Liver (tissue), 9 donors: ENCODE data around the gene SERINC5. TPM values are rescaled to one million over a fixed set of nuclear protein-coding genes. Genes with fewer than 3 reads are reported as not detected.

Experiments used
- DNase-seq: peaks from one replicate; pipeline ENCODE4 v3.0.0-alpha.2; 2017; ENCODE audit warnings: low spot score
- H3K27ac ChIP-seq, 2 donors: one replicate each; pipeline ENCODE4 v1.7.0; 2013; ENCODE audit warnings: inconsistent platforms in 2 of 2, low read length in 2 of 2, control low read depth in 1 of 2, low read depth in 1 of 2, mild to moderate bottlenecking in 1 of 2
- H3K27me3 ChIP-seq, 4 donors: one replicate each; pipeline versions ENCODE4 v1.6.1 to v1.7.0; 2013; ENCODE audit warnings: low read length in 3 of 4, inconsistent platforms in 1 of 4, mild to moderate bottlenecking in 1 of 4, moderate library complexity in 1 of 4; ENCODE audit not compliant: control insufficient read depth in 4 of 4, insufficient read depth in 4 of 4
- H3K36me3 ChIP-seq, 4 donors: one replicate each; pipeline versions ENCODE4 v1.6.1 to v1.7.0; 2013; ENCODE audit warnings: low read length in 3 of 4, mild to moderate bottlenecking in 3 of 4, low read depth in 1 of 4, moderate library complexity in 1 of 4; ENCODE audit not compliant: control insufficient read depth in 4 of 4, insufficient read depth in 3 of 4
- H3K4me1 ChIP-seq, 4 donors: one replicate each; pipeline versions ENCODE4 v1.6.1 to v1.7.0; 2013; ENCODE audit warnings: low read length in 3 of 4, mild to moderate bottlenecking in 3 of 4, moderate library complexity in 1 of 4; ENCODE audit not compliant: control insufficient read depth in 4 of 4, insufficient read depth in 4 of 4
- H3K4me3 ChIP-seq, 3 donors: one replicate each; pipeline versions ENCODE4 v1.6.1 to v1.7.0; 2013; ENCODE audit warnings: low read length in 3 of 3, control low read depth in 1 of 3, low read depth in 1 of 3, mild to moderate bottlenecking in 1 of 3
- H3K9ac ChIP-seq, 2 donors: one replicate each; pipeline ENCODE4 v1.7.0; 2013; ENCODE audit warnings: low read length in 2 of 2, mild to moderate bottlenecking in 2 of 2, moderate library complexity in 2 of 2, control low read depth in 1 of 2, low read depth in 1 of 2
- H3K9me3 ChIP-seq, 4 donors: one replicate each; pipeline versions ENCODE4 v1.6.1 to v1.7.0; 2013; ENCODE audit warnings: low read length in 3 of 4; ENCODE audit not compliant: control insufficient read depth in 4 of 4
- ATF3 ChIP-seq: IDR thresholded peaks from 2 replicates; pipeline ENCODE4 v1.6.1; 2016; ENCODE audit warnings: antibody characterized with exemption
- CTCF ChIP-seq: fragments of 150-350 bp; IDR thresholded peaks from 2 replicates; pipeline ENCODE4 v1.5.1; 2017; ENCODE audit warnings: improper control_type of control experiment, low read depth, low read length; ENCODE audit not compliant: missing input control
- EGR1 ChIP-seq, 2 donors: IDR thresholded peaks; 2 replicates each; pipeline ENCODE4 v1.6.1; 2016 to 2018; ENCODE audit warnings: antibody characterized with exemption in 2 of 2, low read depth in 2 of 2
- FOXA1 ChIP-seq: IDR thresholded peaks from 2 replicates; pipeline ENCODE4 v1.6.1; 2016; ENCODE audit warnings: antibody characterized with exemption
- FOXA2 ChIP-seq: IDR thresholded peaks from 2 replicates; pipeline ENCODE4 v1.6.1; 2016; ENCODE audit warnings: antibody characterized with exemption
- HNF4A ChIP-seq, 2 donors: conservative IDR thresholded peaks; 2 replicates each; pipeline ENCODE4 v1.6.1; 2016; ENCODE audit warnings: antibody characterized with exemption in 2 of 2, mild to moderate bottlenecking in 2 of 2
- HNF4G ChIP-seq: IDR thresholded peaks from 2 replicates; pipeline ENCODE4 v1.6.1; 2016; ENCODE audit warnings: antibody characterized with exemption
- JUND ChIP-seq, 2 donors: IDR thresholded peaks; 2 replicates each; pipeline ENCODE4 v1.6.1; 2016; ENCODE audit warnings: antibody characterized with exemption in 2 of 2
- MAX ChIP-seq: IDR thresholded peaks from 2 replicates; pipeline ENCODE4 v1.6.1; 2016; ENCODE audit warnings: antibody characterized with exemption
- NR2F2 ChIP-seq: IDR thresholded peaks from 2 replicates; pipeline ENCODE4 v1.6.1; 2016; ENCODE audit warnings: antibody characterized with exemption
- RAD21 ChIP-seq, 2 donors: IDR thresholded peaks; 2 replicates each; pipeline ENCODE4 v1.6.1; 2016; ENCODE audit warnings: antibody characterized with exemption in 2 of 2, mild to moderate bottlenecking in 2 of 2
- RXRA ChIP-seq, 2 donors: IDR thresholded peaks; 2 replicates each; pipeline ENCODE4 v1.6.1; 2017 to 2018; ENCODE audit warnings: antibody characterized with exemption in 2 of 2, mild to moderate bottlenecking in 1 of 2
- TAF1 ChIP-seq: conservative IDR thresholded peaks from 2 replicates; pipeline ENCODE4 v1.6.1; 2016; ENCODE audit warnings: antibody characterized with exemption, mild to moderate bottlenecking
- YY1 ChIP-seq: IDR thresholded peaks from 2 replicates; pipeline ENCODE4 v1.6.1; 2016; ENCODE audit warnings: antibody characterized with exemption, mild to moderate bottlenecking
- ZBTB33 ChIP-seq: IDR thresholded peaks from 2 replicates; pipeline ENCODE4 v1.6.1; 2016; ENCODE audit warnings: antibody characterized with exemption
- WGBS: extraction: QIAGEN DNeasy Blood & Tissue Kit; methylation state at CpG from one replicate; pipeline ENCODE4 v1.1.7; 2013; 5-methylcytosine and 5-hydroxymethylcytosine counted together
- polyA plus RNA-seq, 2 donors: library from polyadenylated mRNA; stranded (reverse) in 1 of 2; unstranded in 1 of 2; fragments of 200-250 nt in 1 of 2; fragments of >200 nt in 1 of 2; fragmentation: Nextera tagmentation in 1 of 2; extraction: Ambion mirVana in 1 of 2; gene quantifications; one replicate each; pipeline versions ENCODE4 v1.2.1 to v1.2.3, GENCODE V29; 2013 to 2015
- total RNA-seq, 2 donors: library from RNA; depleted of rRNA; stranded (reverse); fragments of >200 nt; gene quantifications; one replicate each; pipeline ENCODE4 v1.2.3, GENCODE V29; 2014
- donor health status: healthy.
- donor health status: healthy.
- donor health status: healthy.
- donor health status: healthy.
- donor health status: healthy.

The SERINC5 gene
- total and polyA plus RNA-seq, 4 donors: 22.2 to 82.3 (median 32.0) TPM

GRCh38 chr5:80117446-80117845 lies 138.4 kb downstream of the SERINC5 start:
- H3K4me1 ChIP-seq: no peaks in the 10 kb centered on the region
- no peak overlapping the region for H3K4me3 ChIP-seq
- H3K9me3 ChIP-seq: no peaks in the 10 kb centered on the region
- H3K9ac ChIP-seq: no peak overlapping the region
- TF ChIP-seq EGR1 (IDR thresholded peaks at IDR 0.05; ENCODE audit: low read depth in 2 of 2): no peak
- no peak for TF ChIP-seq FOXA2
- TF ChIP-seq HNF4G: no peak
- TF ChIP-seq ZBTB33: no peak
- TF ChIP-seq YY1: no peak
- TF ChIP-seq RXRA (IDR thresholded peaks at IDR 0.05): no peak
- TF ChIP-seq NR2F2: no peak
- TF ChIP-seq RAD21 (IDR thresholded peaks at IDR 0.05): no peak
- TF ChIP-seq ATF3: no peak
- TF ChIP-seq JUND (IDR thresholded peaks at IDR 0.05): no peak
- no peak for DNase-seq
- H3K27me3 ChIP-seq: no peaks in the 10 kb centered on the region
- H3K27ac ChIP-seq: no peak overlapping the region
- peaks cover 0 to 1% (median 0%) of the 10 kb centered on the region in 4 donors for H3K36me3 ChIP-seq

GRCh38 chr5:80116465-80116864 lies 139.4 kb downstream of the SERINC5 start:
- no peak for DNase-seq
- H3K4me3 ChIP-seq: no peak overlapping the region
- H3K4me1 ChIP-seq: no peaks in the 10 kb centered on the region
- 85% methylated on average over 4 of the region's 4 CpGs for WGBS
- TF ChIP-seq RAD21 (IDR thresholded peaks at IDR 0.05) (no peak), YY1 (no peak), FOXA1 (no peak), ZBTB33 (no peak), TAF1 (no peak), HNF4A (conservative IDR thresholded peaks at IDR 0.05) (no peak)
- H3K9ac ChIP-seq: no peak overlapping the region
- H3K36me3 ChIP-seq: peaks cover 0 to 1% (median 0%) of the 10 kb centered on the region in 4 donors
- H3K27ac ChIP-seq: no peak overlapping the region
- no peaks in the 10 kb centered on the region for H3K9me3 ChIP-seq
- H3K27me3 ChIP-seq: no peaks in the 10 kb centered on the region

GRCh38 chr5:80116000-80116399 lies 139.8 kb downstream of the SERINC5 start:
- Histone ChIP-seq H3K4me3 (no peak overlapping the region), H3K36me3 (peaks cover 0 to 1% (median 0%) of the 10 kb centered on the region in 4 donors), H3K27me3 (no peaks in the 10 kb centered on the region), H3K4me1 (no peaks in the 10 kb centered on the region), H3K9me3 (no peaks in the 10 kb centered on the region), H3K27ac (no peak overlapping the region), H3K9ac (no peak overlapping the region)
- no peak for DNase-seq
- WGBS: 91% methylated on average over 4 of the region's 4 CpGs
- TF ChIP-seq MAX: no peak
- no peak for TF ChIP-seq YY1
- TF ChIP-seq TAF1: no peak
- no peak for TF ChIP-seq RXRA (IDR thresholded peaks at IDR 0.05)
- TF ChIP-seq JUND (IDR thresholded peaks at IDR 0.05): no peak
- no peak for TF ChIP-seq FOXA2
- TF ChIP-seq RAD21 (IDR thresholded peaks at IDR 0.05): no peak
- TF ChIP-seq ATF3: no peak
- no peak for TF ChIP-seq NR2F2
- TF ChIP-seq CTCF: no peak
- TF ChIP-seq HNF4A (conservative IDR thresholded peaks at IDR 0.05): no peak
- no peak for TF ChIP-seq ZBTB33
- no peak for TF ChIP-seq EGR1 (IDR thresholded peaks at IDR 0.05; ENCODE audit: low read depth in 2 of 2)
- no peak for TF ChIP-seq FOXA1
